GM10266 (cell line): ENCODE measurements around the gene KCNQ2.

Experiments
- DNase-seq: peaks from one replicate; pipeline ENCODE4 v3.0.0; 2012; ENCODE audit errors: extremely low spot score
- TF ChIP-seq, protein P1 (sequence below): IDR thresholded peaks from 2 replicates; pipeline ENCODE4 v1.5.1; 2012; ENCODE audit warnings: mild to moderate bottlenecking, low read depth; ENCODE audit not compliant: control insufficient read depth, insufficient read depth; ENCODE audit errors: missing control alignments

KCNQ2 gene

DNA sequence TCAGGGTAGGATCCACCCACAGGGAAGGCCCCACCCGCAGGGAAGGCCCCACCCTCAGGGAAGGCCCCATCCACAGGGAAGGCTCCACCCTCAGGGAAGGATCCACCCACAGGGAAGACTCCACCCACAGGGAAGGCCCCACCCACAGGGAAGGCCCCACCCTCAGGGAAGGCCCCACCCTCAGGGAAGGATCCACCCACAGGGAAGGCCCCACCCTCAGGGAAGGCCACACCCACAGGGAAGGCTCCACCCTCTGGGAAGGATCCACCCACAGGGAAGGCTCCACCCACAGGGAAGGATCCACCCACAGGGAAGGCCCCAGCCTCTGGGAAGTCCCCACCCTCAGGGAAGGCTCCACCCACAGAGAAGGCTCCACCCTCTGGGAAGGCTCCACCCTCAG is 40.5 kb downstream of the KCNQ2 start:
- no peak for DNase-seq
- TF ChIP-seq, protein P1, sequence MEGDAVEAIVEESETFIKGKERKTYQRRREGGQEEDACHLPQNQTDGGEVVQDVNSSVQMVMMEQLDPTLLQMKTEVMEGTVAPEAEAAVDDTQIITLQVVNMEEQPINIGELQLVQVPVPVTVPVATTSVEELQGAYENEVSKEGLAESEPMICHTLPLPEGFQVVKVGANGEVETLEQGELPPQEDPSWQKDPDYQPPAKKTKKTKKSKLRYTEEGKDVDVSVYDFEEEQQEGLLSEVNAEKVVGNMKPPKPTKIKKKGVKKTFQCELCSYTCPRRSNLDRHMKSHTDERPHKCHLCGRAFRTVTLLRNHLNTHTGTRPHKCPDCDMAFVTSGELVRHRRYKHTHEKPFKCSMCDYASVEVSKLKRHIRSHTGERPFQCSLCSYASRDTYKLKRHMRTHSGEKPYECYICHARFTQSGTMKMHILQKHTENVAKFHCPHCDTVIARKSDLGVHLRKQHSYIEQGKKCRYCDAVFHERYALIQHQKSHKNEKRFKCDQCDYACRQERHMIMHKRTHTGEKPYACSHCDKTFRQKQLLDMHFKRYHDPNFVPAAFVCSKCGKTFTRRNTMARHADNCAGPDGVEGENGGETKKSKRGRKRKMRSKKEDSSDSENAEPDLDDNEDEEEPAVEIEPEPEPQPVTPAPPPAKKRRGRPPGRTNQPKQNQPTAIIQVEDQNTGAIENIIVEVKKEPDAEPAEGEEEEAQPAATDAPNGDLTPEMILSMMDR = no peak

DNA sequence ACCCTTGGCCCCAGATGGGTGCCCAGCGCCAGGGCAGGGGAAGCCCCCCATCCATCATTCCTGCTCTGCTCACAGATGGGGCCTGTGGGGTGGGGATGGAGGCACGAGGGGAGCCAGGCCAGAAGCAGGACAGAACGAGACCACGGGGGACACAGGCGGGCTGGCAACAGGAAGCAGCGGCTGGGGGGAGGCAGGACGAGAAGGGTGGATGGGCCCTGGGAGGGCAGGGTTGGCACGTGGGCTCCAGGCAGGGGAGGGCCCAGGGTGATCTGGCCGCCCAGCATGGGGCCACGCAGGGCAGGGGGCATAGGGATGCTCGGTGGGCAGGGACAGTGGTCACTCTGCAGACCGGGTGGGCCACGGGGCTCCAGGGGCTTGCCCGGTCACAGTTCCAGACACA is 41.6 kb downstream of the KCNQ2 start:
- TF ChIP-seq, protein P1 = no peak
- no peak for DNase-seq

DNA sequence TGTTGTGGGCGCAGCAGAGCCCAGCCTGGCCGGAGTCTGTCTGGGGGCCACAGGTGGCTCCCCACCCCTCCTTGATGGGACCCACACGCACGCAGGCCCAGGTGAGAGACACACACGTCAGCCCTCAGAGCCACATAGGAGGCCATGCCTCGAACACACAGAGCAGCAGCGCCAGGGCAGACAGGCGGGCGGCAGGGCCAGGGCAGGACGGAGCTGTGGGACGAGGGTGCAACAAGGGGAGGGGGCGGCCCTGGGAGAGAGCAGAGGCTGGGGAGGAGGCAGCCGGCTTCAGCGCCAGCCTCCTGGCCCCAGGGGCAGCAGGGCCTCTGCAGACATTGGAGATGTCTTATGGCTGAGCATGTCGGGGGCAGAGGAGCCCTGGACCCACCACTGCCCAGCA is 42.5 kb downstream of the KCNQ2 start:
- TF ChIP-seq, protein P1 = no peak
- no peak for DNase-seq

DNA sequence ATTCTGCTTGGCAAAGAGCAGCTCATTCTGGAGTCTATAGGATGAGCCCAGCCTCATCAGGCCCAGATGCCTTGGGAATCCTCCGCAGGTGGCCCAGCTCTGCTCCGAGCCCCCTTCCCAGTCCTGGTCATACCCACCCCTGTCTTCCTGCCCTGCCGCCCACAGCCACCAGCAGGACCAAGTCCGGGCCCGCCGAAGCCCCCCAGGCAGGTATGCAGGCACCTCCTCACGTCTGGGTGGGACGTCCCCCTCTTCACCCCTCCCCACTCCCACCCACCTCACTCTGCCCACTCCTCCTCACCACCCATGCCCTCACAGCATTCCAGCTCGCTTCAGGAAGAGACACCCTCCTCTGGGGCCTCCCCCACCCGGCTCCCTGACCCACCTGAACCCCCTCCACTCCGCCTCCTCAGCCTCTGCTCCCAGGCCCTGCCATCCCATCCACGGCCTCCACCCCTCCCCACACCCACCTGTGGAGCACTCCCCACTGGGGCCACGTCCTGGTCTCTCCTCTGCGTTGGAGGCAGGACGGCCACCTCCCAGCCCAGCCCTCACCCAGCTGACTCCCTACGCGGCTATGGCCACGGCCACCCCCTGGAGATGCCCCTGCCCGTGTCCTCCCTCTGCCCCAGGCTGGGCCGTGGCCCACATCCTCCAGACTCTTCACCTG is 43.4 kb downstream of the KCNQ2 start:
- no peak for DNase-seq
- TF ChIP-seq, protein P1 = no peak

DNA sequence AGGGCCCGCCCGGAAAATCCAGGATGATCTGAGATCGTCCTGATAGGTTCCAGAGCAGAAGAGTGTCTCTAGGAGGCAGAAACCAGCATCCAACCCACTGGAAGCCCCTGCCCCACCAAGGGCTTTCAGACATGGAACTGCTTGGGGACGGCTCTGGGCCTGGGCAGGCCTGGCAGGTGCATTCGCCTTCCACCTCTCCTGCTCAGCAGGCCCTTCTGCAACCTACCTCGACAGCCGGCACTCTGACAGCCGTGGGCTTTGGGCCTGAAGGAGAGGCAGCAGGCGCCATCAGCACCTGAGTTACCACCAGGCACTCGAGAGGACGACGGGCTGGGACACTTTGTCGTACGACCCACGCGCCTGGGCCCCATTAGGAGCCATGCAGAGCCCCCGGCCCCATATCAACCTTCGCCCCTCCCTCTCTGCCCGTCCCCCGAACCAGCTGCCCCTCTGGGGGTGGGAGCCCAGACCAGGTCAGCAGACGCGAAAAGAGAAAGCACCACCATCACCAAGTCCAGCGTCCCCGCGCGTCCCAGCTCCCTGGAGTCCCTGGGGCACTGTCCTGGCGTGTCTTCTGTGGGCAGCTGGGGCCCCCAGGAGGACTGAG is 44.6 kb downstream of the KCNQ2 start:
- TF ChIP-seq, protein P1 = no peak
- no peak for DNase-seq

DNA sequence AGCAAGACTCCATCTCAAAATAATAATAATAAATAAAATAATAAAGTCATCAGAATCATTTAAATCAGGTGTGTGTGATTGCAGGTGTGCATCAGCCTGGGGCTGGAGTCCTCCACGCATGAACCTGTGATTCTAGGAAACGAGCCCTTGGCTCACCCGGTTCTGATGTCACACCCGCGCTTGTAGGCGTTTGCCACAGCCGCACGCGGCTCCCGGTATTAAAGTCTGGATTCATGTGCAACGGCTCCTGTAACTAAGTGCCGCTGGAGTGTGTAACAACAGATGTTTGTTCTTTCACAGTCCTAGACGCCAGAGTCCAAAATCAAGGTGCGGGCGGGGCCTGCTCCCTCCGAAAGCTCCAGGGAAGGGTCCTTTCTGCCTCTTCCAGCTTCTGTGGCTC is 45.2 kb downstream of the KCNQ2 start:
- no peak for DNase-seq
- TF ChIP-seq, protein P1 = no peak

DNA sequence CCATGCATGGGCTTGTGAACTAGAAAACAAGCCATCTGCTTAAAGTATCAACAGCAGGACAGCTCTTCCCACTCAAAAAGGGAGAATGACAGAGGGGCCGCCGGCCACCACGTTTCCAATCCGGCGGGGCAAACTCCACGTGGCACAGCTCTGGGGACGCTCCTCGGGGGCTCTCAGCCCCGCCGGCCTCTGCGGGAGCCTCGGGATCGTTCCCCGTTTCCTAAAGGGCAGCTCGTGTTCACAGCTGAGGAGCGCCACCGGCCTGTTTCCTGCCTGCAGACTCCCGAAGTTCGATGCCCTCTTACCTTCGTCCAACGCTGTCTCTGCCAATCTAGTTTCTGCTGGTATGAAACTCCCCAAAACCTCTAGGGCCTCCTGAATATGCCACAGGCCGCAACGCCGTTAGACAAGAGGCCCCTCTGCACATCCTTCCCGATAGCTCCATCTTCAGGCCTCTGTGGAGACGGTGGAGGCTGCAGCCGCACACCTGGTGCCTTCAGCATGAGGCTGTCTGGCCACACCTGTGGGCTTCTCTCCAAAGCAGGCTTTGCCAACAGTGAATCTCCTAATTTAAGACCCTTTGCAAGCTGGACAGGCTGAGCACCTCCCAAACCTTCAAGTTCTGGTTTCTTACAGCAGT is 46.5 kb downstream of the KCNQ2 start:
- TF ChIP-seq, protein P1 = no peak
- DNase-seq = no peak
